Endometrial microvascular endothelial cells (primary cell): Measurements from ENCODE around the gene KIF16B. TPM values are rescaled to one million over a fixed set of nuclear protein-coding genes. Genes with fewer than 3 reads are reported as not detected.
"Not testable (repeated sequence)": the region's sequence is repeated elsewhere in the genome, so short reads cannot be mapped to it uniquely, and the experiment has no call there.

Source experiments
- in situ Hi-C: cut with HindIII; loops from 2 replicates; pipeline ENCODE4 v1.10.0; 2017; ENCODE audit warnings: low sequenced_read_pairs, low pct_unique_long_range_greater_than_20kb; ENCODE audit errors: inconsistent ontology term
- total RNA-seq: library from RNA; depleted of rRNA; stranded (reverse); fragments of >200 nt; gene quantifications from one replicate; pipeline ENCODE4 v1.2.3, GENCODE V29; 2015; ENCODE audit errors: inconsistent ontology term

Gene KIF16B
- total RNA-seq, 1 donor from 2014 or later = 12.1 TPM

DNA sequence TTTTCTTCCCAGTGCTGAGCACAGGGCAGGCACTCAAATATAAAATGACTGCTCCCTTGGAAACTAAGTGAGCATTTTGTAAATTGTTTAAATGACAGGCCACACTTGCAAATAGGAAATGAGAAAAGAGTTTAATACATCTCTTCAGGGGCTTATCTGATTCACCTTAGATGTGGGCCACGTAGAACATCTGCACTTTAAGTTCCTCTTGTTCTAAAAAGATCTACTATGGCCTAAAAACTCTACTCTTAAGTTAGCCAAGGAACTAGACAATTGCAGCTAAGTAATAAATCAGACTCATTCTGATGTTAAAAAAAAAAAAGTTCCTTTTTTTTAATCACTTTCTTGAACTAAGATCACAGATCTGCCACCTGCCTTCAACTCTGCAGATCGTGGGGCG, 126.3 kb downstream of the KIF16B start:
- in situ Hi-C loops = no loop called here

DNA sequence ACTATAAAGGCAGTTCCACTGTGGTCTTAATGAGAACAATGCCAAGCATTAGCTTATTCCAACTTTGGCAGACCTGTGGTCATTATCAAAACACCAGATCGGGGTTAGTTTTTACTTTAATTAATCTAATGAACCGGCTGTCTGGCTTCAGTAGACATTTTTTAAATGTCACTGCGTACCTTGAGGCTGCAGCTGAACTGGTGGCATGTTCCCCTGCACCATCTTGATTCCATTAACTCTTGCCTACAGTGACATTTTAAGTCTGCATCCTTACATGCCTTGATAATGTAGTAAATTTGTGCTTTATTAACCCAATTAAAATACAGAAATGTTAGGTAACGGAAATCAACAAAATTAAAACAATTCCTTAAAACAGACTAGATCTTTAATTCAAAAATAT, 127.0 kb downstream of the KIF16B start:
- in situ Hi-C loops = no loop called here

DNA sequence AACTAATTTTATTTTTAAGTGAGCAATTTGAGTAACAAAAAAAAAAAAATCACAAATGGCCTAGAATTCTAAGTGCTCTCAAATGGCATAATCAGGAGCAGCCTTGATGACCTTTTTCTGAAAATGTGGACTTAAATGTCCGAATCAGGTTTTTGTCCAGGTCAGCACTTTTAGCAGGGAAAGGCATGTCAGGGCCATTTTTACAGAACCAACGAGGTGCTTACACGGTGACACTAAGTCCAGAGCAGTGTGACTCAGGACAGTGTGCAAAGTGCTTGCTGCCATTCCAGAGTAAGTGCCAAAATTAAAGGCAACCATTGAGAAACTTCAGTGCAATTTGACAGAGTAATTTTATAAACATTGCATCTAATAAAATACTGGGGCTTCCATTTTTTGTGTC, 127.8 kb downstream of the KIF16B start:
- in situ Hi-C loops = no loop called here

DNA sequence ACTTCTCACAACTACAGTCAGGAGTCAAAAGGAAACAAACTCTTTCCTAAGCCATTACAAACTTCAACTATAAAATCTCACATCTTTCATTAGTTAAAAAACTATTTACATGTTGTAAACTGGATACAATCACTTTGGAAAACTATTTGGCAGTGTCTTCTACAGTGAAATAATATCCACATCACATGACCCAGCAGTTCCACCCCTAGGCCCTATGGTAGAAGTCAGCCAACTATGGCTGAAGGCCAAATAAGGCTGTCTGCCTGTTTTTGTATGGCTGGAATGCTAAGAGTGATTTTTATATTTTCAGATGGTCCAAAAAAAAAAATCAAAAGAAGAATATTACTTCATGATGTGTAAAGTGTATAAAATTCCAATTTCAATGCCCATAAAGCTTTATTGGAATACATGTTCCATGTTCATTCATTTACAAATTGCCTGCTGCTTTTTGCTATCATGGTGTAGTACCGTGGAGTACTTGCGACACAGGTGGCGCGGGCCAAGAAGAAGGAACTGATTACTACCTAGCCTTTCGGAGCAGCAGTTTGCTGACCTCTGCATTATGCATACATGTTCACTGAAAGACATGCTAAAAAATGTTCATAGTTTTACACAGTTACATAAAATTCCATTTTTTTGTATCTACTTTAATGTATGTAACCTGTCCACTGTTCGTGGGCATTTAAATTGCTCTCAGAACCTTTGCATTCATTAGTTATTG, 129.0 kb downstream of the KIF16B start:
- in situ Hi-C loops = no loop called here

DNA sequence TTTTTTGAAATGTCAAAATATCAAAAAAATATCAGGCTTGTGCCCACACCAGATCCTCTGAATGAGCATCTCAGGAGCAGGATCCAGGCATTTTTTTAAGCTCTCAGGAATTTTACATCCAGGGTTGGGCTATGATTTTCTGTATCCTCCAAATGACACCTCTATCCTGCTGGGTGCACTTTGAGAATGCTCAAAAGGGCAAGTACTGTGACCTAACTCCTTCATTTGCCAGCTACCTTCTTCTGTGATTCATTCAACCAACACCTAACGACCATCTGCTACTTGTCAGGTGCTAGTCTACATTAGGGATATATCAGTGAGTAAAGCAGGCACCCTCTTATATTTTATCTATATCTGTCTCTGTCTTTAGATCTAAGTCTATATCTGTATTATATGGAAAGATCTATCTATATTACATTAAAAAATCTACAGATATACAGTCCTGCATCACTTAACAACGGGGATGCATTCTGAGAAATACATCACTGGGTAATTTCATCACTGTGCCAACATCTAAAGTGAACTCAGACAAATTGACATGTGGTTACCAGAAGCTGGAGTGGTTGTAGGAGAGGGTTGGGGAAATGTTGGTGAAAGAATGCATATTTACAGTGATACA, 131.6 kb downstream of the KIF16B start:
- in situ Hi-C loops = no loop called here

DNA sequence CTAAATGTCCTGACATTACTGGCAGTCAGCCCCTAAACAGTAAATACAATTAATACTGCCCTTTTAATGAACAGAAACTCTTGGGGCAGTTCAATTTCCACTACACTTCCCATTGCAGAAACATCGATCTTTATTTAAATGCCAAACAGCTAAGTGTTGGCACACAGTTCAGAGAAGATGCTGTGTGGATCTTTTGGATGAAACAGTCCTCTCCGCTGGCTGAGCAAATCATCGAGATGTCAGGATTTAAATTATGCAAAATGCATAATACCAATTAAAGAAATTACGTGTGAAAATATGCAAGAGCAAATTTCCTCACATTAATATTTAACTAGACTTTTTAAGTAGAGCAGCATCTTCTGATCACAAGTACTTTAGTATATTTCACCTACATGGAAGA, 132.6 kb downstream of the KIF16B start:
- in situ Hi-C loops = no loop called here

DNA sequence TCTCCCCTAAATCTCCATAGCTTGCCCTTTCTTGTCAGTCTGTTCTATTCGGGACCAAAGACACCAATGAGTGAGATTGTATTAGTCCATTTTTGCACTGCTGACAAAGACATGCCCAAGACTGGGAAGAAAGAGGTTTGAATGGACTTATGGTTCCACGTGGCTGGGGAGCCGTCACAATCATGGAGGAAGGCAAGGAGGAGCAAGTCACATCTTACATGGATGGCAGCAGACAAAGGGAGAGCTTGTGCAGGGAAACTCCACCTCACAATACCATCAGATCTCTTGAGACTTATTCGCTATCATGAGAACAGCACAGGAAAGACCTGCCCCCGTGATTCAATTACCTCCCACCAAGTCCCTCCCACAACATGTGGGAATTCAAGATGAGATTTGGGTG, 133.7 kb downstream of the KIF16B start:
- in situ Hi-C loops = not testable (repeated sequence)

DNA sequence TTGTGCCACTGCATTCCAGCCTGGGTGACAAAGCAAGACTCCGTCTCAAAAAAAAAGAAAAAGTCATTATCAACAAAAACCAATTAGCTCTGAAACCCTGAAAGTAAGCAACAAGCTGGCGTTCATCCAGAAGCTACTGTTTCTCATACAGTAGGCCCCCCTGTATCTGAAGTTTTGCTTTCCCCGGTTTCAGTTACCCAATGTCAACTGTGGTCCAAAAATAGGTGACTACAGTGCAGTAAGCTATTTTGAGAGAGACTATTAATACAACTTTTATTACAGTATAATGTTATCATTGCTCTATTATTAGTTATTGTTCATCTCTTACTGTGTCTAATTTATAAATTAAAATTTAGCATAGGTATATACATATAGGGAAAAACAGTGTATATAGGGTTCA, 135.1 kb downstream of the KIF16B start:
- in situ Hi-C loops = no loop called here

DNA sequence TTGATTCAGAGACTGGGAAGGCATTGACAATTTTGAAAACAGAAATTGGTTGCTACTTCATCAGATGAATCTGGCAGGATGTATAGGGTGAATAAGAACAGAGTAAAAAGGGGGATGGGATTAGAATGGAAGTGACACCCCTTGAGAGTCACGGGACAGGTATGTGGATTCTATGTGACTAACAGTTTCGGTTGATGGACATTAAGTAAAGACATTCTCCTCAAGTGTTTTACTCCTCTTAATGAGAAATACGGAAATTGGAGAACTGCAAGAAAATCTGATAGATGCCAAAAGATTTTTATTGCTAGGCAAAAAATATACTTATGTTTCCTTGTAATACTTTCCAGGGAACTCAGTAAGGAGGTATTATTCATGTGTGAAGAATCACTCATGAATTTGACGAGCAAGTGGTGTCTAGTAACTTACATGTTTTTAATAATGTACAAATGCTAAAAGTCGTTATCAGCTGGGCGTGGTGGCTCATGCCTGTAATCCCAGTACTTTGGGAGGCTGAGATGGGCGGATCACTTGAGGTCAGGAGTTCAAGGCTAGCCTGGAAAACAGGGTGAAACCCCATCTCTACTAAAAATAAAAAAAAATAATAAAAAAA, 135.8 kb downstream of the KIF16B start:
- in situ Hi-C loops = no loop called here

DNA sequence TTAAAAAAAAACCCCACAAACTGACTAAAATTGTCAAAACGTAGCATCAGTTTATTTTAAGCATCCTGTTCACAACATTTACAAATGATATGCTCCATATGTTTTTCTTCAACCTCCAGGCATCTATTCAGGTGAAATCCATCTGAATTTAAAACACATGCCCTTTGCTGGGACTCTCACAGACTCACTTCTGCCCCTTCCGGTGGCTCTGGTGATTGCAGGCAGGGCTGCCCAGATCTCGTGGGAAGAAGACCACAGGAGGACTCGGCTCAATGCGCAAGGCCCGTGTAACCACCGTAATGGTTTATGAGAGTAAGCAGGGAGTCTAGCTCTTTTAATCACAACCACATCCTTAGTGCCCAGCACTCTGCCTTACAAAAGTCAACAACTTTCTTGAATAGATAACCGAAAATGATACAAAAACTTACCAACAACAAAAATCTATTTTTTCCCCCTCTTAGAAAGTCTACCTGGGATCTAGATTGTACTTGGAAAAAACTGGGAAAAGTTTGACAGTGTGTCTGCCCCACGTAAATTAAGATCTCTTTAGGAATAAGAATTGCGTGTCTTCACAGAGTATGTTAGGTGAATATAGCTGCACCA, 139.1 kb downstream of the KIF16B start:
- in situ Hi-C loops = no loop called here

DNA sequence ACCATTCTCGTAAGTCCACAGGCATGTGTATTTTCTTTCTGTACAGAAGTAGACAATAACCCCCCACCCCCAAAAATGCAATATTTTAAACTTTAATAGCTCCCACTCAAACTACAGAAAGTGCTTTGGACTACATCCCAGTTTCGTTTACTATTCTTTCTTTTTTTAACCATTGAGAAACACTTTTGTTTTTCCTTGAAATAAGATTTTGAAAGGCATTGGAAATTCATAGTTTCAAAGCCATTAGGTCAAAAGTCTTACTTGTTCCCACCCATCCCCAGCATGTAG, 140.0 kb downstream of the KIF16B start:
- in situ Hi-C loops = no loop called here

DNA sequence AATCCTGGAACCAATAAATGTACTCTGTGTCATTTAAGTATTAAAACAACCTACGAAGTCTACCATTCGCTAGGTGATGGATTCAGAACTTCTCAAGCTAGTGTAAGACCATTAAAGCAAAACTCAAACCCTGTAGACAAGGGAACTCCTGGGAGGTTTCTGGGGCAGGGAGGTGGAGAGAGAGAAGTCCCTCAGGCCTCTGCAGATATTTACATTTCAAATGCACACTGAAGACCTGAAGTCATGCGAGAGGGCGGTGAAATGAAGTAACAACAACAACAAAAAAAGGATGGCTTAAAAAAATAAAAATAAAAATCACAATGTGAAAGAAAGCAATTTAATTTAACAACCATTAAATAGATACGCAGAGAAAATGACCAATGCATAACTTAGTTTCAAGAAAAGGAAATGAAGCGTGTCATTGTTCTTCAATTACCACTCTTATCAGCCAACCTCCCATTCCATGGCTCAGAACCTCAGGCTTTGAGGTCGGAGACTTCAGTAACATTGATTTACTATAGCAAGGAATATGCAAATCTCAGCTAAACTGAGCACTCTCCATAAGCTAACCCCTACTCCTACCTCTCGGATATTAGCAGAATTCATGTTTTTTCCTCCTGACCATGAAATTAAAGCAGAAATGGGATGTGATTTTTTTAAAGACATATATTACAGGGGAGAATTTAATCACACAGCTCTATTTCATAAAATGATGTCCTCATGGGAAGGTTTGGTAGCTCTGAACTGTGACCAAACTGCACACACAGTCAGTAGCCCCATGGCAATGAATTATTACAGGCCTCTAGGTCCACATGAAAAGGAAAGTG, 140.6 kb downstream of the KIF16B start:
- in situ Hi-C loops = no loop called here

DNA sequence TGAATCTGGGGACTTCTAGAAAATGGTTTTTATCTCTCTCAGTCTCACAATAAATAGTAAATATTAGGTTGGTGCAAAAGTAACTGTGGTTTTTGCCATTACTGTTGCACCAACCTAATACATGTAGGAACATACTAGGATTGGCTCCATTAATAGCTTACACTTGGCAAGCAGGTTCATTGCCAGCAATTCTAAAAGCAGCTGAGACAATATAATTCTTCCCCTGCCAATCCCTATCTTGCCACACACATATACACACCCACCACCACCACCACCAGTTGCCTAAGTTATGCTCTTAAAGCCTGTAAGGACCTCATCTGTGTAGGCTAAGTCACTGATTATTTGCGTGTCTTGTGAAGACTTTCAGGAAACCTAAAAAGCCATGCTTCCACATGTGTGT, 145.1 kb downstream of the KIF16B start:
- in situ Hi-C loops = no loop called here

DNA sequence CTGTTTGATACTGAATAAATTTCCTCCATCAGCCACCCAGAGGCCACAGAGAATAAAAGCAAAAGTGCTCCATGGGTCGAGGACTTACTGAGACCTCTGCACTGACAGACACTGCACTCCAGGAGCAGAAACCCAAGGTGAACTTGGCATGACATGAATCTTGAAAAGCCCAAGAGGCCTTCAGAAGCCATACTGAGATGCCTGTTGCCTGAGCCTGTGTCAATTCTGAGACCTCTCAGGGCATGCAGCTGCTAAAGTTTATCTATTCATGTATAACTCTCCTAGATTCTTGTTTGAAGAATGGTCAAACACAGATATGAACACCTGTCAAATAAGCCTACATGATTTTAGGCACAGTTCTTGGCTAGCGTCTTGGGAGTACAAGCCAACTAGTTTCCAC, 145.7 kb downstream of the KIF16B start:
- in situ Hi-C loops = no loop called here

DNA sequence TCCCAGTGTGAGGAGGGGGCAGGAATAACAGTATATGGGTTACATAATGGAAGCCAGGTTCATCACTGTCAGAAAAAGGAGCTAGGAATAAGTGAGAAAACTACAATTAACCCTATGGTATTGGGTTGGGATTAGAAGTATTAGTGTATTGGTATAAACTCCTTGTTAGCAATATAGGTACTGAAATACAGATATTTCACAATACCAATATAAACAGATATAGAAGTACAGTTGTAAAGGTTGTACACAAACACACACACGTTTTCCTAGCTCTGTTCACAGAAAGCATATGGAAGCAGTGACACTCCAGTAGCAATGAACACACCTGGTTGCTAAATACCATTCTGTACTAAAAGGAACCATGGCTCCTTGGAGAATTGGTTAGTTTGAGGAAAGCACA, 148.5 kb downstream of the KIF16B start:
- in situ Hi-C loops = no loop called here

DNA sequence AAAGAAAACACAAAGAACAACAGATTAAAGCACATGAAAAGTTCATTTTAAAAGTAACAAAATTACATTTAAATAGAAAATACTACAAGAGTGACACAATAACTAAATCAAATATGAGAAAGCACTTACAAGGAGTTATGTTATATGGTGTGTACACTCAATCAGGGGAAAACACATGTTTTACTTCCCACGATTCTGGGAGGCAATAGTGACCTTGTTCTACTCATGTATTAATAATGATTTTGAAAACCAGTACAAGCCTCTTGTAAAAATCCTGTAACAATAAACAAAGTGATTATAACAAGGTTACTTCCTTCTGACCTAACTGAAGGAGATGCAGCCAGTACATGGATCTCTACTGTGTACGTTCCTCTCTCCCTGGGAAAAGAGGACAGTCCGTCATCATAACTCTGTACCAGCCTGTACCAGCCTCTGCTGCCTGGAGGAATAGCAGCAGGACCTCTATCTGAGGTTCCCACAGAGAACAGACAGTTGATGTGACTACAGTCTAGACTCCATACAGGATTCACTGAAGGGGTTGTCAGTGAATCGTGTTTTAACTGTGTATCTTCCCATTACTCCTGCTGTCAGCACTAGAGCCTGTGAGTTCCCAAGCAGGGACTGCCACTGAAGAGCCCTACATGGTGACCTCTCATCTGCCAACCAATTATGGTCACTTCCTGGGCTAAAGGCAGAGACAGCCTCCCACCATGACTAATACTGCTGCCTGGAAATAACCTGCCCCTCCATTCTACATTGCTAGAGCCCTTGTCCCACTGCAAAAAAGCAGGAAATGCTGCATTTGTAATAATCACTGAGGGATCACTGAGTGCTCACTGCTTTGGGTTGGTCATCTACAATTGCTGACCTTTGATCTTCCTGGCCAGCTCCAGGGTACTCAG, 149.7 kb downstream of the KIF16B start:
- in situ Hi-C loops = no loop called here

DNA sequence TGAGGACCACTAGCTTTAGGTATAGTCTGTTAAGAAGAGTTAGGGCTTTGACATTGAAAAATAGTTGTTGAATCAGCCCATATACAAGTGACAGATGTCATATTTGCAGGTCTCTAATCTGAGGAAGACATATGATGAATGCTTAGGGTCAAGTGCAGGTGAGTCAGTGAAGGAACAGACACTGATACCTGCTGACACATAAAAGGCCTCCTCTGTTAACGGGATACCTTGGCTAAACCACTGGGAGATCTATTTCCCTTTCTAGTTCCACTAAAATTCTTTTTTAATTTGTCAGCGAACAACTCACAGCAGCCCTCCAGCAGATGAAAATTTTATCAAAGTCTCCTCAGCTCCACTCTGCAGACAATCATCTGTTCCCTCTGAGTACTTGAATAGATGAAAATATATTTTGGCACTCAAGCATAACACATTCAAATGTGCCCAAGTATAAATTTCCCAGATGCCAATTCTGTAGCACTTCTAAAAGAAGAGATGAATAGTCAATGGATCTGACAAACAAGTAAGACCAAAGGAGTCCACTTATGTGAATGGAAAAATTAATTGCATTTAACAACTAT, 154.0 kb downstream of the KIF16B start:
- in situ Hi-C loops = no loop called here

DNA sequence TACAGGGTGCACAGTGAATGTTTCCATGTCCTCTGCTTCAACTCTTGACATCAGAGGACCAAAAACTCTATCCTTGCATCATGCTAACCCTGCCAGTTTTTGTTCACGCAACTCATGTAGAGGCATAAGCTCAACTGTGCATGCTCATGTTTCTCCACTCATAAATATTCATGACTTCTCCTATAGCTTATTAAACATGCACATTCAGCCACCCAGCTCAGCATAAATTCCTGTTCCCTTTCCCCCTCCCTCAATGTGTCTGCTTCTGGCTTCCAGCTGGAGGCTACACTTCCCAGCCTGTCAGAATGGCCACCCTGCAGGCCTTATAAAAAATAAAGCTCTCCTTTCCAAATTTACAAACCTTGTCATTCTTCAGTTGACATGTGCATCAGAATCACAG, 154.6 kb downstream of the KIF16B start:
- in situ Hi-C loops = no loop called here
